Calu3 (cell line): ENCODE measurements around the gene MS4A13. TPM values are rescaled to one million over a fixed set of nuclear protein-coding genes. Genes with fewer than 3 reads are reported as not detected.
"Not testable (repeated sequence)": the region's sequence is repeated elsewhere in the genome, so short reads cannot be mapped to it uniquely, and the experiment has no call there.

Source experiments
- BruUV-seq: library from RNA; stranded (reverse); fragments of 400-500 nt; replicated peaks from 2 replicates; lab custom pipeline; 2021; lab: Mats Ljungman, UMichigan
- CTCF ChIA-PET: fragments of 300-600 bp; sonication (Branson Sonifier 250); formaldehyde crosslinking; loops from one replicate; lab custom pipeline; 2022; ENCODE audit warnings: antibody characterized with exemption; lab: Charles Lee
- DNase-seq: peaks from one replicate; pipeline ENCODE4 v3.0.0; 2022
- H3K27ac Mint-ChIP-seq: one replicate; pipeline ENCODE4 v1.8.0; 2022; ENCODE audit warnings: mixed read lengths; ENCODE audit not compliant: unreplicated experiment
- H3K27me3 Mint-ChIP-seq: one replicate; pipeline ENCODE4 v1.8.0; 2022; ENCODE audit warnings: mixed read lengths; ENCODE audit not compliant: unreplicated experiment
- H3K36me3 Mint-ChIP-seq: one replicate; pipeline ENCODE4 v1.8.0; 2022; ENCODE audit warnings: mild to moderate bottlenecking, moderate library complexity, mixed read lengths; ENCODE audit not compliant: insufficient read depth, unreplicated experiment
- H3K4me1 Mint-ChIP-seq: one replicate; pipeline ENCODE4 v1.8.0; 2022; ENCODE audit warnings: mild to moderate bottlenecking, low read depth, mixed read lengths; ENCODE audit not compliant: unreplicated experiment
- H3K4me3 Mint-ChIP-seq: one replicate; pipeline ENCODE4 v1.8.0; 2022; ENCODE audit warnings: mild to moderate bottlenecking, low read depth, moderate library complexity, mixed read lengths; ENCODE audit not compliant: unreplicated experiment
- H3K9me3 Mint-ChIP-seq: one replicate; pipeline ENCODE4 v1.8.0; 2022; ENCODE audit warnings: low read depth, mixed read lengths; ENCODE audit not compliant: unreplicated experiment
- intact Hi-C: fragments of 100-400 bp; cut with micrococcal nuclease; formaldehyde crosslinking; loops from one replicate; pipeline ENCODE4 v1.10.0; 2022; ENCODE audit not compliant: unreplicated experiment
- total RNA-seq: library from RNA; stranded (reverse); gene quantifications from 2 replicates; pipeline ENCODE4 v1.2.3, GENCODE V29; 2022
- TF ChIP-seq, protein P1 (sequence below): fragments of 200-600 bp; IDR thresholded peaks from one replicate; pipeline ENCODE4 v1.8.0; 2022; ENCODE audit warnings: antibody characterized with exemption; ENCODE audit not compliant: unreplicated experiment

The MS4A13 gene
- total RNA-seq, 1 experiment from 2014 or later, result not detected

DNA sequence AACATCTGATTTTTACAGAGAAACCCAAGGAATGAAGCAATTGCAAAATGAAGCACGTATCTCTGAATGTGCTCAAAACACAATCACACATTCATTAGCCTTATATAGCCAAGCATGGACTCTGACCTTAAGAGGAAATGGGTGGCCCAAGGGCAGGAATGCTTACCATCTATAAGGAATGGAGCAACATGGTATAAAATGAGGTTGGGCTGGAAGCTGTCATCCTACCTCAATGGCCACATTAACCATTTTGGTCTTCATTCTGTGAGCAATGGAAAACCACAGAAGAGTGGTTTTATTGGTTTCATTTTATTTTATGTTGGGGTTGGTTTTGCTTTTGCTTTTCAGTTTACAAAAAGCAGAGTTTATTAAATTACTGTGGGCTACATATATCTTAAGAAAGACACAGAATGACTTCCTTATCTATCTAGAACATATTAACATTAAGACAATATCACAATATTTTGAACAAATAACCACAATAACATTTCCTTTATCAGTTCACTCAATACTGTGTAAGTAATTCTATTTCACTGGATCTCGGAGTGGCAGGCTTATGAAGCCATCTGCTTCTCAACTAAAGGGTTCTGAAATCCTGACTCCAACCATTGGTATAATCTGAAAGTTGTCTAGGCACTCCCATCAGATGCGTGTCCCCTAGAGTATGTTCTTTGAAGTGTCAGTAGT, 10.8 kb upstream of the MS4A13 start:
- intact Hi-C loops, result no loop called here
- CTCF ChIA-PET, result no interaction called here
- no TSS peak for BruUV-seq
- no peaks in the 10 kb centered on the region for H3K36me3 Mint-ChIP-seq
- no peak overlapping the region for H3K27ac Mint-ChIP-seq
- no peak overlapping the region for H3K4me3 Mint-ChIP-seq
- no peaks in the 10 kb centered on the region for H3K27me3 Mint-ChIP-seq
- H3K9me3 Mint-ChIP-seq, result no peaks in the 10 kb centered on the region
- DNase-seq, result no peak
- H3K4me1 Mint-ChIP-seq, result no peaks in the 10 kb centered on the region
- TF ChIP-seq, protein P1, sequence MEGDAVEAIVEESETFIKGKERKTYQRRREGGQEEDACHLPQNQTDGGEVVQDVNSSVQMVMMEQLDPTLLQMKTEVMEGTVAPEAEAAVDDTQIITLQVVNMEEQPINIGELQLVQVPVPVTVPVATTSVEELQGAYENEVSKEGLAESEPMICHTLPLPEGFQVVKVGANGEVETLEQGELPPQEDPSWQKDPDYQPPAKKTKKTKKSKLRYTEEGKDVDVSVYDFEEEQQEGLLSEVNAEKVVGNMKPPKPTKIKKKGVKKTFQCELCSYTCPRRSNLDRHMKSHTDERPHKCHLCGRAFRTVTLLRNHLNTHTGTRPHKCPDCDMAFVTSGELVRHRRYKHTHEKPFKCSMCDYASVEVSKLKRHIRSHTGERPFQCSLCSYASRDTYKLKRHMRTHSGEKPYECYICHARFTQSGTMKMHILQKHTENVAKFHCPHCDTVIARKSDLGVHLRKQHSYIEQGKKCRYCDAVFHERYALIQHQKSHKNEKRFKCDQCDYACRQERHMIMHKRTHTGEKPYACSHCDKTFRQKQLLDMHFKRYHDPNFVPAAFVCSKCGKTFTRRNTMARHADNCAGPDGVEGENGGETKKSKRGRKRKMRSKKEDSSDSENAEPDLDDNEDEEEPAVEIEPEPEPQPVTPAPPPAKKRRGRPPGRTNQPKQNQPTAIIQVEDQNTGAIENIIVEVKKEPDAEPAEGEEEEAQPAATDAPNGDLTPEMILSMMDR, result no peak

DNA sequence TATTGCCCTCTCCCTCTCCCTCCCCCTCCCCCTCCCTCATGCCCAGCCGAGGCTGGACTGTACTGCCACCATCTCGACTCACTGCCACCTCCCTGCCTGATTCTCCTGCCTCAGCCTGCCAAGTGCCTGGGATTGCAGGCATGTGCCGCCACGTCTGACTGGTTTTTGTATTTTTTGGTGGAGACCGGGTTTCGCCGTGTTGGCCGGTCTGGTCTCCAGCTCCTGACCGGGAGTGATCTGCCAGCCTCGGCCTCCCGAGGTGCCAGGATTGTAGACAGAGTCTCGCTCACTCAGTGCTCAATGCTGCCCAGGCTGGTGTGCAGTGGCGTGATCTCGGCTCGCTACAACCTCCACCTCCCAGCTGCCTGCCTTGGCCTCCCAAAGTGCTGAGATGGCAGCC, 5.6 kb upstream of the MS4A13 start:
- DNase-seq, H3K4me3 Mint-ChIP-seq, H3K27me3 Mint-ChIP-seq, H3K9me3 Mint-ChIP-seq, H3K27ac Mint-ChIP-seq, BruUV-seq, intact Hi-C loops, H3K4me1 Mint-ChIP-seq, CTCF ChIA-PET, H3K36me3 Mint-ChIP-seq: not testable (repeated sequence)

DNA sequence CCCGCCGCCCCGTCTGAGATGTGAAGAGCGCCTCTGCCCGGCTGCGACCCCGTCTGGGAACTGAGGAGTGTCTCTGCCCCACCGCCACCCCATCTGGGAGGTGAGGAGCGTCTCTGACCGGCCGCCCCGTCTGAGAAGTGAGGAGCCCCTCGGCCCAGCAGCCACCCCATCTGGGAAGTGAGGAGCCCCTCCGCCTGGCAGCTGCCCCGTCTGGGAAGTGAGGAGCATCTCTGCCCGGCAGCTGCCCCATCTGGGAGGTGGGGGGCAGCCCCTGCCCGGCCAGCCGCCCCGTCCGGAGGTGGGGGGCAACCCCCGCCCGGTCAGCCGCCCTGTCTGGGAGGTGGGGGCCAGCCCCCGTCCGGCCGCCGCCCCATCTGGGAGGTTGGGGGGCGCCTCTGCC, 5.0 kb upstream of the MS4A13 start:
- H3K27me3 Mint-ChIP-seq, H3K27ac Mint-ChIP-seq, H3K9me3 Mint-ChIP-seq, H3K4me3 Mint-ChIP-seq, CTCF ChIA-PET, DNase-seq, H3K36me3 Mint-ChIP-seq, BruUV-seq, H3K4me1 Mint-ChIP-seq, intact Hi-C loops: not testable (repeated sequence)

DNA sequence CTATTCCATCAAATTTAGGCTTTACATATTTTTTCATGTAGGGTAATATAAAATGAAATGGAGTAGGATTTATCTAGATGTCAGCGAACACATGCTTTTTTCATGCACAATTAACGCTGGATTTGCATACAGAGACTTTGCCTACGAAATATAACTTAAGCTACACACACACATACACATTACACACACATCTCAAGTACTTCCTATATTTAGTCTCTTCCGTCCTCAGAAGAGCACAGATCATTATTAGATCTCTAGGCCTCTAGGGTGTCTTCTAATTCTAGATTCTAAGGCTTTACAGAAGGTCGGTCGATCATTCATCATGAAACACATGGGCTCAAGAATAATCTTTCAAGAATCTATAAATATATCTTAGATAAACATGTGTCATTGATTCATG, 3.8 kb upstream of the MS4A13 start:
- TF ChIP-seq, protein P1, result no peak
- H3K36me3 Mint-ChIP-seq, result no peaks in the 10 kb centered on the region
- DNase-seq, result no peak
- BruUV-seq, result no TSS peak
- H3K27ac Mint-ChIP-seq, result no peak overlapping the region
- intact Hi-C loops, result no loop called here
- H3K4me1 Mint-ChIP-seq, result no peaks in the 10 kb centered on the region
- H3K27me3 Mint-ChIP-seq, result no peaks in the 10 kb centered on the region
- H3K4me3 Mint-ChIP-seq, result no peak overlapping the region
- H3K9me3 Mint-ChIP-seq, result peaks cover 3% of the 10 kb centered on the region
- CTCF ChIA-PET, result no interaction called here

DNA sequence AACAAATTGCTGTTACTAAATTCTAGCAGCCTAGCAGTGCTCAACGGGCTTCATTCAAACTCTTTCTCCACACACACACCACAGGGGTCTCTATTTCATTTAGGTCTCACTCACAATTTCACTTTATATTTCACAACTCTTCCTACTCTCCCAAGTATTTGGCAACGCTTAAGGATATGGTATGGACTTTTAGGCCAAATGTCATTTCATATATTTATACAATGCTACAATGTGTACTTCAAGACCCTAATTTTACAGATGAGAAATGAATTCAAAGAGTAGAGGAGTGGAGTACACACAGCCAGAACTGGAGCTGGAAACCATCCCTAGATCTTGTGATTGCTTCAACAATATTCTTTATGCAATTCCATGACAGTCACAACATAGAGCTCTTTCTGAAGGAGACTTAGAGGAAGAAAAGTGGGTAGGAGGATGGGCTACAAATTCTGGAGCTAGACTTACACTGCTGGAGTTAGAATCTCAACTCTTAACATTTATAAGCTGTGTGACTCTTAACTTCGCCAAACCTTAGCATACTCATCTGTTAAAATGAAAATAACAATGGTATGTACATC, 2.5 kb upstream of the MS4A13 start:
- H3K9me3 Mint-ChIP-seq, result peaks cover 3% of the 10 kb centered on the region
- CTCF ChIA-PET, result no interaction called here
- TF ChIP-seq, protein P1, result no peak
- H3K27ac Mint-ChIP-seq, result no peak overlapping the region
- intact Hi-C loops, result no loop called here
- H3K27me3 Mint-ChIP-seq, result no peaks in the 10 kb centered on the region
- BruUV-seq, result no TSS peak
- no peak for DNase-seq
- no peak overlapping the region for H3K4me3 Mint-ChIP-seq
- no peaks in the 10 kb centered on the region for H3K4me1 Mint-ChIP-seq
- H3K36me3 Mint-ChIP-seq, result no peaks in the 10 kb centered on the region
